SKM-1 (cell line): ENCODE results near the gene SLC26A11.
"Not testable (repeated sequence)": the region's sequence is repeated elsewhere in the genome, so short reads cannot be mapped to it uniquely, and the experiment has no call there.

Experiments used
- DNase-seq: peaks from one replicate; lab custom pipeline; 2025; ENCODE audit not compliant: unreplicated experiment; lab: John Stamatoyannopoulos, UW

SLC26A11 gene

GRCh38 chr17:80243526-80244433 lies 23.6 kb downstream of the SLC26A11 start:
- no peak for DNase-seq

GRCh38 chr17:80244448-80244847 lies 24.2 kb downstream of the SLC26A11 start:
- not testable (repeated sequence) for DNase-seq

- no peak for DNase-seq
Observed at GRCh38 chr17:80244871-80245509, 24.8 kb downstream of the SLC26A11 start.

- no peak for DNase-seq
Observed at GRCh38 chr17:80245566-80246265, 25.5 kb downstream of the SLC26A11 start.

- DNase-seq, result no peak
Observed at GRCh38 chr17:80246266-80246681, 26.0 kb downstream of the SLC26A11 start.

- no peak for DNase-seq
Observed at GRCh38 chr17:80246726-80247125, 26.5 kb downstream of the SLC26A11 start.

- no peak for DNase-seq
Observed at GRCh38 chr17:80247561-80247960, 27.3 kb downstream of the SLC26A11 start.

GRCh38 chr17:80248001-80248893 lies 28.0 kb downstream of the SLC26A11 start:
- DNase-seq, result no peak

GRCh38 chr17:80248894-80249710 lies 28.9 kb downstream of the SLC26A11 start:
- DNase-seq, result no peak

- no peak for DNase-seq
Observed at GRCh38 chr17:80251966-80252365, 31.7 kb downstream of the SLC26A11 start.

- no peak for DNase-seq
Observed at GRCh38 chr17:80252871-80253270, 32.6 kb downstream of the SLC26A11 start.

- DNase-seq, result no peak
Observed at GRCh38 chr17:80253631-80254395, 33.6 kb downstream of the SLC26A11 start.

- no peak for DNase-seq
Observed at GRCh38 chr17:80254396-80255251, 34.4 kb downstream of the SLC26A11 start.

- no peak for DNase-seq
Observed at GRCh38 chr17:80256034-80256350, 35.8 kb downstream of the SLC26A11 start.

- DNase-seq, result no peak
Observed at GRCh38 chr17:80257716-80258213, 37.5 kb downstream of the SLC26A11 start.

GRCh38 chr17:80258296-80258695 lies 38.1 kb downstream of the SLC26A11 start:
- not testable (repeated sequence) for DNase-seq

- DNase-seq, result no peak
Observed at GRCh38 chr17:80259457-80260068, 39.3 kb downstream of the SLC26A11 start.

- DNase-seq, result no peak
Observed at GRCh38 chr17:80260069-80260535, 39.9 kb downstream of the SLC26A11 start.
